H1 (cell line): ENCODE results near the gene TMEM54. TPM values are rescaled to one million over a fixed set of nuclear protein-coding genes. Genes with fewer than 3 reads are reported as not detected.
A peak's percentile ranks its signal among the peaks of the same experiment; 100 is the strongest.

Source experiments
- CTCF ChIA-PET: fragments of 300-600 bp; sonication (Branson Sonifier 250); formaldehyde crosslinking; loops from one replicate; lab custom pipeline; 2021; ENCODE audit not compliant: partially characterized antibody; lab: Charles Lee
- POLR2A ChIA-PET: fragments of 300-600 bp; sonication (Branson Sonifier 250); formaldehyde crosslinking; loops from one replicate; lab custom pipeline; 2021; ENCODE audit warnings: inconsistent platforms; ENCODE audit not compliant: partially characterized antibody; lab: Charles Lee
- DNase-seq, 2 experiments: peaks; one replicate each; pipeline versions ENCODE4 v3.0.0 to v3.0.0-alpha.2; 2010 to 2022; ENCODE audit warnings: low spot score in 2 of 2, low read depth in 1 of 2, mixed read lengths in 1 of 2
- FAIRE-seq: peaks from 2 replicates; lab custom pipeline; 2011; peaks lifted over from hg19 to GRCh38; lab: Jason Lieb, UNC
- H2AFZ ChIP-seq: 2 replicates; pipeline ENCODE4 v1.8.1; 2012; ENCODE audit warnings: low read length, inconsistent platforms
- H2AK5ac ChIP-seq: 2 replicates; pipeline ENCODE4 v1.6.1; 2013; ENCODE audit warnings: low read depth, low read length
- H2BK120ac ChIP-seq: replicated peaks from 2 replicates; pipeline ENCODE3; 2013; ENCODE audit warnings: low read depth, low read length, inconsistent platforms
- H2BK12ac ChIP-seq: 2 replicates; pipeline ENCODE4 v1.6.1; 2013; ENCODE audit warnings: low read depth, low read length
- H2BK15ac ChIP-seq: 2 replicates; pipeline ENCODE4 v1.6.1; 2013; ENCODE audit warnings: low read length
- H2BK20ac ChIP-seq: 2 replicates; pipeline ENCODE4 v1.6.1; 2013; ENCODE audit warnings: low read length
- H2BK5ac ChIP-seq: 2 replicates; pipeline ENCODE4 v1.6.1; 2013; ENCODE audit warnings: low read depth, low read length
- H3K14ac ChIP-seq: 2 replicates; pipeline ENCODE4 v1.6.1; 2013; ENCODE audit warnings: inconsistent platforms; ENCODE audit not compliant: insufficient read length
- H3K18ac ChIP-seq: 2 replicates; pipeline ENCODE4 v1.6.1; 2013; ENCODE audit warnings: low read length; ENCODE audit errors: extremely low read depth
- H3K23ac ChIP-seq: 2 replicates; pipeline ENCODE4 v1.6.1; 2013; ENCODE audit warnings: inconsistent platforms; ENCODE audit not compliant: insufficient read length
- H3K23me2 ChIP-seq: 2 replicates; pipeline ENCODE4 v1.6.1; 2013; ENCODE audit warnings: low read depth, low read length
- H3K27ac ChIP-seq: 2 replicates; pipeline ENCODE4 v1.6.1; 2011; ENCODE audit warnings: low read depth, low read length, inconsistent platforms
- H3K27me3 ChIP-seq, 4 experiments: replicated peaks in 1 of 4; 1 replicate in 1 of 4; 2 replicates in 3 of 4; pipeline versions ENCODE4 v1.6.1 to v1.8.1; 2011 to 2013; ENCODE audit warnings: low read length in 3 of 4, mild to moderate bottlenecking in 3 of 4, inconsistent platforms in 2 of 4, mixed read lengths in 2 of 4, moderate library complexity in 1 of 4; ENCODE audit not compliant: control insufficient read depth in 3 of 4, insufficient read depth in 3 of 4; ENCODE audit errors: extremely low read depth in 1 of 4
- H3K36me3 ChIP-seq, 4 experiments: 2 replicates each; pipeline versions ENCODE4 v1.6.1 to v1.8.1; 2011 to 2013; ENCODE audit warnings: mild to moderate bottlenecking in 4 of 4, low read length in 3 of 4, moderate library complexity in 2 of 4, control low read depth in 1 of 4, inconsistent platforms in 1 of 4; ENCODE audit not compliant: insufficient read depth in 4 of 4, control insufficient read depth in 2 of 4
- H3K4ac ChIP-seq: replicated peaks from 2 replicates; pipeline ENCODE3; 2013; ENCODE audit warnings: low read length, low read depth, mixed read lengths, inconsistent platforms; ENCODE audit not compliant: insufficient read length
- H3K4me1 ChIP-seq, 4 experiments: replicated peaks in 1 of 4; 1 replicate in 1 of 4; 2 replicates in 3 of 4; pipeline versions ENCODE4 v1.6.1 to v1.8.1; 2011 to 2013; ENCODE audit warnings: low read length in 3 of 4, inconsistent platforms in 2 of 4, mixed read lengths in 1 of 4; ENCODE audit not compliant: insufficient read depth in 4 of 4, control insufficient read depth in 3 of 4
- H3K4me2 ChIP-seq, 2 experiments: 2 replicates each; pipeline versions ENCODE4 v1.6.1 to v1.8.1; 2011 to 2013; ENCODE audit warnings: low read depth in 2 of 2, low read length in 2 of 2, control low read depth in 1 of 2, inconsistent platforms in 1 of 2, mild to moderate bottlenecking in 1 of 2; ENCODE audit not compliant: insufficient read depth in 1 of 2
- H3K4me3 ChIP-seq, 4 experiments: fragments of 200-600, 300-600 bp in 1 of 4; sonication (generic), shearing (Covaris generic), sonication (Bioruptor Twin) in 1 of 4; 2 replicates each; pipeline versions ENCODE4 v1.5.1 to v1.8.1; 2011 to 2016; ENCODE audit warnings: low read length in 4 of 4, low read depth in 3 of 4, control low read depth in 2 of 4, inconsistent platforms in 2 of 4, mild to moderate bottlenecking in 2 of 4, mixed read lengths in 1 of 4, moderate library complexity in 1 of 4; ENCODE audit not compliant: insufficient read depth in 2 of 4; ENCODE audit errors: extremely low read depth in 1 of 4
- H3K56ac ChIP-seq: replicated peaks from 2 replicates; pipeline ENCODE3; 2013; ENCODE audit warnings: low read depth, mild to moderate bottlenecking, mixed read lengths, low read length, inconsistent platforms; ENCODE audit not compliant: insufficient read length
- H3K79me1 ChIP-seq: 2 replicates; pipeline ENCODE4 v1.6.1; 2013; ENCODE audit warnings: low read depth, low read length, control low read depth
- H3K79me2 ChIP-seq, 2 experiments: 2 replicates each; pipeline versions ENCODE4 v1.6.1 to v1.8.1; 2012 to 2013; ENCODE audit warnings: low read length in 2 of 2, mild to moderate bottlenecking in 2 of 2, inconsistent platforms in 1 of 2; ENCODE audit not compliant: insufficient read depth in 2 of 2, control insufficient read depth in 1 of 2
- H3K9ac ChIP-seq, 4 experiments: replicated peaks in 1 of 4; 1 replicate in 1 of 4; 2 replicates in 3 of 4; pipeline versions ENCODE4 v1.6.1 to v1.8.1; 2011 to 2013; ENCODE audit warnings: low read depth in 3 of 4, low read length in 3 of 4, control low read depth in 2 of 4, mild to moderate bottlenecking in 2 of 4, moderate library complexity in 2 of 4, inconsistent platforms in 1 of 4; ENCODE audit errors: extremely low read depth in 1 of 4
- H3K9me3 ChIP-seq, 2 experiments: 2 replicates each; pipeline versions ENCODE4 v1.6.1 to v1.8.1; 2012 to 2013; ENCODE audit warnings: mild to moderate bottlenecking in 2 of 2, moderate library complexity in 2 of 2, control low read depth in 1 of 2, inconsistent platforms in 1 of 2, low read depth in 1 of 2, low read length in 1 of 2, mixed read lengths in 1 of 2; ENCODE audit not compliant: insufficient read depth in 2 of 2
- H4K20me1 ChIP-seq, 2 experiments: replicated peaks in 1 of 2; 2 replicates each; pipeline versions ENCODE3 to v1.8.1; 2011 to 2013; ENCODE audit warnings: inconsistent platforms in 2 of 2, low read length in 2 of 2, mild to moderate bottlenecking in 1 of 2; ENCODE audit not compliant: insufficient read depth in 2 of 2, control insufficient read depth in 1 of 2
- H4K5ac ChIP-seq: 2 replicates; pipeline ENCODE4 v1.6.1; 2013; ENCODE audit warnings: low read length, low read depth, mixed read lengths, inconsistent platforms; ENCODE audit not compliant: insufficient read length
- H4K8ac ChIP-seq: 2 replicates; pipeline ENCODE4 v1.8.0; 2013; ENCODE audit warnings: mild to moderate bottlenecking, moderate library complexity, low read length, inconsistent platforms; ENCODE audit not compliant: insufficient read depth; ENCODE audit errors: extremely low read depth
- H4K91ac ChIP-seq: replicated peaks from 2 replicates; pipeline ENCODE3; 2013; ENCODE audit warnings: low read length, mixed read lengths, inconsistent platforms; ENCODE audit not compliant: insufficient read length
- BACH1 ChIP-seq: IDR thresholded peaks from 2 replicates; pipeline ENCODE4 v1.6.1; 2012; ENCODE audit warnings: low read length, improper control_type of control experiment
- BCL11A ChIP-seq, 2 experiments: IDR thresholded peaks; one replicate each; pipeline ENCODE4 v1.6.1; 2011; ENCODE audit warnings: low read depth in 2 of 2, low read length in 2 of 2, mild to moderate bottlenecking in 2 of 2
- SIN3A ChIP-seq, 2 experiments: IDR thresholded peaks in 1 of 2; conservative IDR thresholded peaks in 1 of 2; 2 replicates each; pipeline ENCODE4 v1.6.1; 2011 to 2012; ENCODE audit warnings: low read length in 2 of 2, improper control_type of control experiment in 1 of 2, low read depth in 1 of 2, mild to moderate bottlenecking in 1 of 2
- WGBS, 2 experiments: shearing (Covaris generic) in 1 of 2; methylation state at CpG; one replicate each; pipeline versions ENCODE4 v1.1.6 to v1.1.7; 2013 to 2015; ENCODE audit warnings: low lambda C conversion rate in 2 of 2, mixed read lengths in 2 of 2, inconsistent platforms in 1 of 2, low coverage in 1 of 2, missing lambda C conversion rate in 1 of 2; ENCODE audit not compliant: insufficient replicate concordance in 2 of 2, insufficient coverage in 1 of 2, insufficient read length in 1 of 2; ENCODE audit errors: extremely low coverage in 1 of 2, missing lambda C conversion rate in 1 of 2; 5-methylcytosine and 5-hydroxymethylcytosine counted together
- polyA plus RNA-seq, 7 experiments: library from polyadenylated mRNA; depleted of rRNA in 3 of 7; stranded (reverse) in 5 of 7; unstranded in 2 of 7; fragments of >200 nt in 5 of 7; fragments of 200-250 nt in 2 of 7; gene quantifications; 1 replicate in 5 of 7; 2 replicates in 1 of 7; 4 replicates in 1 of 7; pipeline versions ENCODE4 v1.2.1 to v1.2.3, GENCODE V29; 2011 to 2013; ENCODE audit warnings: missing spikeins in 2 of 7, mixed read lengths in 2 of 7
- total RNA-seq: library from RNA; stranded (reverse); fragmentation: NEBNext Ultra II Directional; extraction: Animal tissue kit (Norgen Biotek cat#: 25700); gene quantifications from 2 replicates; pipeline ENCODE4 v1.2.1, GENCODE V29; 2021

Gene TMEM54
- total and polyA plus RNA-seq, 2 of the 8 experiments (the other 6 are each of a cell fraction or from before 2014, with no cell fraction given): 9.5 to 58.7 TPM

DNA sequence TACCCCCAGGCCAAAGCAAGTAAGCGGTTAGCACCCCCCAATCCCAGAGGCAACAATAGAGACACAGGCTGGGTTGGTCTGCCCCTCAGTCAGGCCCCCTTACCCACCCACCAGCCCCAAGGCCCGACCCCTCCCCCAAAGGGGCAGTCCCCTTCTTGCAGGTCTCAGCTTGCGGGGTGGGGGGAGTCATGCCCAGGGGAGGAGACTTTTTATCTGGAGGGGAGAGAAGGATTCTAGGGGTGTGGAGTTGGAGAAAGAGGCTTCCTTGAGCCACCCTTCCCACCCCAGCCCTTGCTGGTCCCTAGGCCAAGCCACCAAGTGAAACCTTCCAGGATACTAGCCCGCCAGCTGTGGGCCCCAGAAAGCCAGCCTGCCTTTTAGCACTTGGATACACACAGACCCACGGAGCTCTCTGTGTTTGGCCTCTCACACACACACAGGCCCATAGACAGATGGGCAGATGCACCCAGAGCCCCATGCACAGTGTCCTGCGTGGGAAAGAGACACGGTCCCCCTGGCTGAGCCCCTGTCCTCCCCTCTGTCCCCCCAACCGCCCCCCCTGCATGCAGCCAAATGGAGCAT is 7.1 kb downstream of the TMEM54 start:
- 0 out of 2 replicates have a peak overlapping the region, but pooled peaks have one; percentile 14 for H2AFZ ChIP-seq
- peaks cover 2% of the 10 kb centered on the region; the same call in 1 of the 2 replicates for H3K23me2 ChIP-seq
- H2BK15ac ChIP-seq: no peak overlapping the region
- no peaks in the 10 kb centered on the region for H3K36me3 ChIP-seq
- no peak overlapping the region; the same call in 1 of the 2 replicates for H2BK20ac ChIP-seq
- no peak overlapping the region for H2AK5ac ChIP-seq
- H2BK120ac ChIP-seq: no peak overlapping the region
- peak overlapping the region; percentile 67 to 82 for H3K4me2 ChIP-seq
- H4K5ac ChIP-seq: no peak overlapping the region
- POLR2A ChIA-PET: interaction anchor here (0.6 to 1.2 kb wide), 3 partner anchors 32 to 70 kb away, joined by 3 read pairs; partner anchors contain the start of gene RNF19B
- no peaks in the 10 kb centered on the region for H3K79me1 ChIP-seq
- H3K4me3 ChIP-seq: peak overlapping the region; percentile 48 to 87 (median 66)
- H3K4ac ChIP-seq: no peak overlapping the region
- no peak overlapping the region for H3K56ac ChIP-seq
- H3K9ac ChIP-seq: no peak overlapping the region
- peaks cover 2 to 30% (median 20%) of the 10 kb centered on the region in 4 experiments for H3K27me3 ChIP-seq
- peak overlapping the region; percentile 73; the same call in 1 of the 2 replicates for H2BK5ac ChIP-seq
- H3K27ac ChIP-seq: no peak overlapping the region
- TF ChIP-seq BACH1 (no peak), SIN3A (conservative IDR thresholded peaks at IDR 0.05 in 1 of 2, IDR thresholded peaks at IDR 0.05 in 1 of 2; ENCODE audit: low read depth in 1 of 2, low read length in 2 of 2) (0 out of 4 replicates have a peak, but pooled peaks of 1 of the 2 experiments have one; percentile 11), BCL11A (IDR thresholded peaks at IDR 0.05; ENCODE audit: low read depth in 2 of 2, low read length in 2 of 2) (no peak)
- H4K20me1 ChIP-seq: peaks cover 0 to 3% of the 10 kb centered on the region in 2 experiments
- 38% methylated on average over 4 of the region's 8 CpGs; no CpG with 5 or more reads in 1 of the 2 experiments for WGBS, 2 experiments
- no peak overlapping the region for H3K14ac ChIP-seq
- H3K79me2 ChIP-seq: no peaks in the 10 kb centered on the region
- FAIRE-seq: no peak
- CTCF ChIA-PET: interaction anchor here (1.1 to 16.6 kb wide), 9 partner anchors 15 to 254 kb away, joined by 3 to 382 read pairs (median 5); partner anchors contain the start of genes FNDC5 and HPCA
- DNase-seq: peak in 1 of 2 experiments; percentile 74
- peak overlapping the region; percentile 44; the same call in 1 of the 2 replicates for H3K18ac ChIP-seq
- H4K91ac ChIP-seq: no peak overlapping the region
- H2BK12ac ChIP-seq: no peak overlapping the region
- H3K23ac ChIP-seq: no peak overlapping the region
- peaks cover 0 to 6% of the 10 kb centered on the region in 2 experiments; a peak in 1 of 4 replicates for H3K9me3 ChIP-seq
- no peak overlapping the region for H4K8ac ChIP-seq
- H3K4me1 ChIP-seq: peaks cover 0 to 15% (median 7%) of the 10 kb centered on the region in 4 experiments; a peak in 5 of 7 replicates
